HepG2 (cell line): ENCODE data around the gene ITGB5. TPM values are rescaled to one million over a fixed set of nuclear protein-coding genes. Genes with fewer than 3 reads are reported as not detected.

Source experiments
- RAD21 ChIP-seq: fragments of 450-650 bp; formaldehyde crosslinking; IDR thresholded peaks from 2 replicates; pipeline ENCODE4 v1.5.0; 2020; ENCODE audit warnings: mild to moderate bottlenecking
- REL ChIP-seq: sonication (generic); formaldehyde crosslinking; conservative IDR thresholded peaks from 2 replicates; pipeline ENCODE4 v1.8.0; 2022; ENCODE audit warnings: mild to moderate bottlenecking, missing genetic modification reagents, moderate library complexity
- SMC3 ChIP-seq: IDR thresholded peaks from 2 replicates; pipeline ENCODE4 v1.6.1; 2011; ENCODE audit warnings: low read length, improper control_type of control experiment
- SMYD3 ChIP-seq: sonication (generic); formaldehyde crosslinking; IDR thresholded peaks from 2 replicates; pipeline ENCODE4 v1.8.1; 2023; ENCODE audit warnings: mild to moderate bottlenecking, missing genetic modification reagents
- ZC3H4 ChIP-seq: sonication (generic); formaldehyde crosslinking; IDR thresholded peaks from 2 replicates; pipeline ENCODE4 v1.4.0; 2020; ENCODE audit warnings: missing genetic modification reagents, borderline replicate concordance
- ZNF224 ChIP-seq: sonication (generic); formaldehyde crosslinking; IDR thresholded peaks from 2 replicates; pipeline ENCODE4 v1.5.0; 2020; ENCODE audit warnings: mild to moderate bottlenecking, missing genetic modification reagents
- ZNF414 ChIP-seq: sonication (generic); formaldehyde crosslinking; IDR thresholded peaks from 2 replicates; pipeline ENCODE4 v1.5.0; 2020; ENCODE audit warnings: missing genetic modification reagents
- ZNF468 ChIP-seq: sonication (generic); formaldehyde crosslinking; IDR thresholded peaks from 2 replicates; pipeline ENCODE4 v1.8.0; 2022; ENCODE audit warnings: mild to moderate bottlenecking, moderate library complexity, missing genetic modification reagents
- ZNF589 ChIP-seq: sonication (generic); formaldehyde crosslinking; conservative IDR thresholded peaks from 2 replicates; pipeline ENCODE4 v1.8.0; 2022; ENCODE audit warnings: mild to moderate bottlenecking, moderate library complexity, missing genetic modification reagents
- ZNF770 ChIP-seq: sonication (generic); formaldehyde crosslinking; IDR thresholded peaks from 2 replicates; pipeline ENCODE4 v1.5.0; 2020; ENCODE audit warnings: mild to moderate bottlenecking, missing genetic modification reagents
- polyA plus RNA-seq, 8 experiments: library from polyadenylated mRNA; depleted of rRNA in 3 of 8; stranded (reverse) in 7 of 8; unstranded in 1 of 8; fragments of >200 nt; fragmentation: Illumina TruSeq in 4 of 8; extraction: Trizol in 4 of 8; gene quantifications; 2 replicates each; pipeline versions ENCODE4 v1.2.1 to v1.2.3, GENCODE V29; 2011 to 2016; ENCODE audit warnings: low read depth in 4 of 8, missing spikeins in 1 of 8, mixed read lengths in 1 of 8; ENCODE audit not compliant: insufficient read depth in 1 of 8
- total RNA-seq, 5 experiments: library from RNA; depleted of rRNA; stranded (reverse); fragments of >200 nt; fragmentation: Illumina TruSeq; extraction: Trizol; gene quantifications; 2 replicates each; pipeline ENCODE4 v1.2.3, GENCODE V29; 2016; ENCODE audit warnings: low read depth in 1 of 5

The ITGB5 gene
- total and polyA plus RNA-seq, 2 of the 13 experiments (the other 11 are each of a cell fraction or from before 2014, with no cell fraction given), result 74.1 to 343 TPM

GRCh38 chr3:124928333-124929202 lies 41.4 kb upstream of the ITGB5 start (continued):
- no peak for TF ChIP-seq ZC3H4 (CRISPR knock-in tag)
- no peak for TF ChIP-seq REL (CRISPR knock-in tag)
- TF ChIP-seq ZNF770, result peak; percentile 23; the same call in 1 of the 2 replicates
- TF ChIP-seq SMC3, result peak; percentile 88
- TF ChIP-seq SMYD3 (CRISPR knock-in tag), result no peak
- TF ChIP-seq ZNF224 (CRISPR knock-in tag), result no peak
- TF ChIP-seq ZNF414 (CRISPR knock-in tag), result no peak
- 0 out of 2 replicates have a peak, but pooled peaks have one; percentile 40 for TF ChIP-seq RAD21
- TF ChIP-seq ZNF589 (CRISPR knock-in tag), result no peak
- TF ChIP-seq ZNF468 (CRISPR knock-in tag), result no peak
